GM19467 (cell line): Measurements from ENCODE around the gene HAVCR1.
"Not testable (repeated sequence)": the region's sequence is repeated elsewhere in the genome, so short reads cannot be mapped to it uniquely, and the experiment has no call there.

ENCODE experiments used
- ATAC-seq: cut with Tn5 transposase; IDR thresholded peaks from one replicate; pipeline ENCODE4 v1.9.1; 2021; ENCODE audit warnings: mild to moderate bottlenecking, moderate library complexity; ENCODE audit not compliant: unreplicated experiment

The HAVCR1 gene

GRCh38 chr5:157059093-157059539, at the start of gene HAVCR1:
Gene HAVCR1 (minus strand): TSS chr5:157059116. CDS start chr5:157057943, 1,173 bp downstream.
- peak; percentile 65 for ATAC-seq

DNA sequence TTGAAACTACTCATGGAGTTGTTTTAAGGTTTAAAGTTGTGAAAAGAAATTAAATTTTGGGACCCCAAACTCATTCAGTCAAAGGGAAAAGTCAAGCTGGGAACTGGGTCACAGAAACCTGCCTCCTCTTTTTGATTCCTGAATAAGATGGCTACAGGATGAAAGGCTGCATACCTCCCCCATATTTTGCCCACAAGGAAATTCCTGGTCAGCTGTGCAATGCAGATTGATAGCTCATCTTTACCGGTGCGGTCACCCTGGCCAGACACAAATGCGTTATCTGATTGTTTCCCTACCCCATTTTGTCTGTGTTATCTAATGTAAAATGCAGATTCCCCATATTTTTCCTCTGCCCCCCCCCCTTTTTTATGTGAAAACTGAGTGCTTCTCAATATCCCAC, 48.6 kb upstream of the HAVCR1 start:
- no peak for ATAC-seq

DNA sequence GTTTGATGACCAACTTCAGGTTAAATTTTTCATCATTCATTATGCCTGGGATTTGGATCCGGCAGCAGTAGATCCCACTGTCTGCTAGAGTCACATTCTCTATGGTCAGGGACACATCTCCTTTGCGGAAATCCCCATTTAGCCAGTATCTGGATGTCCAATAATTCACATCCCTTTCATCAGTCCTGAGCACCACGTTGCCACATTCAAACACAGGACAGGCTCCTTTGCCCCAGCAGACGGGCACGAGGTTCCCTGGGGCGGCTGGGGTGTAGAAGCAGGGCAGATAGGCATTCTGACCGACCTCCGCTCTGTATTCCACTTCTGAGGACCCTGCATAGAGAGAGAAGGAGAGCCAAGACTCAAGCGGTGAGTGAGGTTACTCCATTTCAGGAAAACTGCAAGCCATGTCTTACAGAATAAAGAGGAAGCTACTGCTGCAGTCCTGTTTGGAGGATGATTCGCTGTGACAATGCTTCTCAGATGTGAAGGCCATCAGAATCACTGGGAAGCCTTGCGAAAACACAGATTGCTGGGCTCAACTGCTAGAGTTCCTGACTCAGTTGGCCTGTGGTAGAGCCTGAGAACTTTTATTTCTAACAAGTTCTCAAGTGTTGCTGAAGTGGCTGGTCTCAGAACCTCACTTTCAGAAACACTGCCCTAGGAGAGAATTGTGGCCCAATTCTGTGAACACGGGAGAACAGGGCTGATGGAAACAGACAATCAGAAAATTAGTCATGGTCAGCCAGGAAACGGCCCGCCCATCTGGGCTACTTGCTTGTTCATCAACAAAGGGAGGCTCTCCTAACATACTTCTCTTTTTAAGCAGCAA, 47.9 kb upstream of the HAVCR1 start:
- no peak for ATAC-seq

DNA sequence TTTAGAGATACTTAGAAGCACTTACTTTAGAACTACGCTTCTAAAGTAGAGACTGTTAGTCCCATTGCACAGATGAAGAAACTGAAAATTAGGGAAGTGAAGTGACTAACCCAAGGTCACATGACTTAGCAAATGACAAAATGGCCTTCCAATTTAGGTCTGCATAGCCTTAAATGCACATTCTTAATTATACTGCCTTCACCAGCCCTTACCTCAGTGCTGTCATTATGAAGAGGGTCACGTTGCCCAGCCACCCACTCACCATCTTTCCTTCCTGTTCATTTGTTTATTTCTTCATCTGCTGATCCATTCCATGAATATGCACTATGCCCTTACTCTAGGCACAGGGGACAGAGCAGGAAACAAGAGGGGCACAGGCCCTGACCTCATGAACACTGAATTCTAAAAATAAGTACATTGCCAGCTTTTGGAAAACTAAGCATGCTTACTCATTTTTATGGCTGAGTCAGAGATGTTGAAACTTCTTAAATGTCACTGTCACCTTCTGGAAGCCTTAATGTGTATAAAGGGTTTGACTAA, 41.3 kb upstream of the HAVCR1 start:
- ATAC-seq: no peak

DNA sequence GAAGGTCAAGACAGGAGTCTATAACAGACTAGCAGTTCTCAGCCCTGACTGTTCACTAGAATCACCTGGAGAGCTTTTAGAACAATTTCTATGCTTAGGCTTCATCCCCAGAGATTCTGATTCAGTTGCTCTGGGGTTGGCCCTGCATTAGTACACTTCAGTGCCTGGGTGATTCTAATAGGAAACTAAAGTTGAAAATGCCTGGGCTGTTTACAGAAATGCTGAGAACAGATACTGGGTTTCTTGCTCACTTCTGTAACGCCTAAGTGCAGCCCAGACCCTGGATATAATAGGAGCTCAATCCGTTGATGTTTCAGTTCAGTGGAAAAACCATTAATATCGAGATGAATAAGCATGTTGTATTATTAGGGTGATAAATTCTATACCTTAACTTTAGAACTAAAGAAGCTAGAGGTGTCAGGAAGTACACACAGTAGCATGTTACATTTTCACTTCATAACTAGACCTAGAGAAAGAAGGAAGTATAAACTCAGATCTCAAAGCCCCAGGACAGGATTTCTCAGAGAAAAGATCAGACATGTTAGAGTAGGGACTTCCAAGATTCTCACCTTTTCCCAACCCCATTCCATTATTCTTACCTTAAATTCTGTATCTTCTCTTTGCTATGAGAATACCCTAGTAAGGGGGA, 29.6 kb upstream of the HAVCR1 start:
- ATAC-seq: peak; percentile 78

GRCh38 chr5:157086751-157087359, 27.9 kb upstream of the HAVCR1 start:
- ATAC-seq: no peak

- ATAC-seq: no peak
Observed at GRCh38 chr5:157085930-157086329, 27.0 kb upstream of the HAVCR1 start.

DNA sequence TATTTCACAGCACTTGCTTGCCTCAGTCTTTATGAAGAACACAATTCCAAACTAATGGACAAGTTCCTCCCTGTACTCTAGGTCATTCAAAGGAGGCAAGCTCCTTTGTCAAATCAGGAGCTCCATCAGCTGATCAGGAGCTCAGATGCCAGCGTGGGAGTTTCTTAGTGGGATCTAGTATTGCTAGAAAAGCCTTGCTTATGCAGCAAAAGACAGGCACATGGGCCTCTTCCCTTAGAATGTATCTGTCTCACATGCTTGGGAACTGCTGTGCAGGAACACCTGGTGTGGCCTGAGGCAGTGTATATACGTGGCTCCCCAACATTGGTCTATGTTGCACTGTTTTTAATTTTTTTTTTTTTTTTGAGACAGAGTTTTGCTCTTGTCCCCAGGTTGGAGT, 21.4 kb upstream of the HAVCR1 start:
- no peak for ATAC-seq

GRCh38 chr5:157076558-157076957, 17.6 kb upstream of the HAVCR1 start:
- no peak for ATAC-seq

DNA sequence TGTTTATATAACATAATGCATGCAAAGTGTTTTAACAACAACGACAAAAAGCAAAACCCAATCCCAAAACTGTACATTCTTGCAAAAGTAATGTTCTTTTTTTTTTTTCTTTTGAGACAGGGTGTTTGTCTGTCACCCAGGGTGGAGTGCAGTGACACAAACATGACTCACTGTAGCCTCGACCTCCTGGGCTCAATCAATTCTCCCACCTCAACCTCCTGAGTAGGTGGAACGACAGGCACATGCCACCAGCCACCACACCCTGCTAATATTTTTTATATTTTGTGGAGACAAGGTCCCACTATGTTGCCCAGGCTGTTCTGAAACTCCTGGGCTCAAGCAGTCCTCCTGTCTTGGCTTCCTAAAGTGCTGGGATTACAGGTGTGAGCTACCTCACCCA, 13.6 kb upstream of the HAVCR1 start:
- no peak for ATAC-seq

- no peak for ATAC-seq
Observed at GRCh38 chr5:157069949-157070348, 11.0 kb upstream of the HAVCR1 start.

DNA sequence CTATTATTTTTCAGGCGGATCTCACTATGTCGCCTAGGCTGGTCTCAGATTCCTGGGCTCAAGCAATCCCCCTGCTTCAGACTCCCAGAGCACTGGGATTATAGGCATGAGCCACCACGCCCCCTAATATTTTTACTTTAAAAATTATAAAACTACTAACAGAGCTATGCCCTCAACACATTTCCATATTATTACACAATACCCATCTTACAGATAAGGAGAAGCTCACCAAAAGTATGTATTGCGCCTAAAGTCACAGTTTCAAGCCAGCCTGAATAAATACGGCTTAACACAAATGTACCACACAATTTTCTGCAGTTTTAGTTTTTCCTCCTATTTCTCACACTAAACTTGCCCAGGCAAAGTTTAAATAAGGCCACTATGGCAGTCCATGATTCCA, 9.9 kb upstream of the HAVCR1 start:
- ATAC-seq: no peak

DNA sequence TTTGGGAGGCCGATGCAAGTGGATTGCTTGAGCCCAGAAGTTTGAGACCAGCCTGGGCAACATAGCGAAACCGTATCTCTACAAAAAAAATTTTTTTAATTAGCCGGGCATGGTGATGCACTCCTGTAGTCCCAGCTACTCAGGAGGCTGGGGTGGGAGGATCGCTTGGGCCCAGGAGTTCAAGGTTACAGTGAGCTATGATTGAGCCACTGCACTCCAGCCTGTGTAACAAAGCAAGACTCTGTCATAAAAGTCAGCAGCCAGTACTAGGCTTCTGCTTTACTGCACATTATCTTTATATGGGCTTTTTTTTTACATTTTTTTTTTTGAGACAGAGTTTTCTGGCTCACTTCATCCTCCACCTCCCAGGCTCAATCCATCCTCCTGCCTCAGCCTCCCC, 9.4 kb upstream of the HAVCR1 start:
- no peak for ATAC-seq

DNA sequence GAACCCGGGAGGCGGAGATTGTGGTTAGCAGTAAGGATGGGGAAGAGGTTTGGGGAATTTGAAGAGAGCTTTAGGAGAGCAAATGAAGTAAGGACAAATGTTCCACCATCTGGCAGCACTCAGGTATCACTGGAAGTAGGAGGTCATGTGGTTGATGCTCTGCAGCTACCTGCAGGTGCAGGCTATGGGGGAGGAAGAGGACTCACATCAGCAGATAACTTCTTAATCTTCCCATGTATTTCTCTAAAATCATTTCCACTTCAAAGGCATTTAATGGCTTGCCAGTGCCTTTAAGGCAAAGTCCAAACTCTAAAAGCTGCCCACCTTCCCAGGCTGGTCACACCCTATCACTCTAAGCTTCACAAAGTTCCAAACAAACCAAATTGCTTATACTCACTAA, 8.1 kb upstream of the HAVCR1 start:
- no peak for ATAC-seq

DNA sequence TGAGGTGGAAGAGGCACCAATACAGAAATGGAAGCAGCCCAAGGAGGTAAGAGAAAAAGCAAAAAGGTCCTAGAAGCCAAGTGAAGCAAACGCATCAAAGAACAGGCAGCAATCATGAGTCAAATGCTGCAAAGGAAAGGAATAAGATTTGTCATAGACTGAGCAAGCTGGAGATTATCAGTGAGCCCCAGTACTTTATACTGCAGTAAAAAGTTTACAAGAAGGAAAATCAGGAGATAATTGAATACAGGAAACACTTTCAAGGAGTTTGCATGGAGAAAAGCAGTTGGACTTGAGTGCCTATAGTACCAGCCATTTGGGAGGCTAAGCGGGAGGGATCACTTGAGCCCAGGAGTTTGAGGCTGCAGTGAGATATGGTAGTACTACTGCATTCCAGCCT, 7.2 kb upstream of the HAVCR1 start:
- no peak for ATAC-seq

DNA sequence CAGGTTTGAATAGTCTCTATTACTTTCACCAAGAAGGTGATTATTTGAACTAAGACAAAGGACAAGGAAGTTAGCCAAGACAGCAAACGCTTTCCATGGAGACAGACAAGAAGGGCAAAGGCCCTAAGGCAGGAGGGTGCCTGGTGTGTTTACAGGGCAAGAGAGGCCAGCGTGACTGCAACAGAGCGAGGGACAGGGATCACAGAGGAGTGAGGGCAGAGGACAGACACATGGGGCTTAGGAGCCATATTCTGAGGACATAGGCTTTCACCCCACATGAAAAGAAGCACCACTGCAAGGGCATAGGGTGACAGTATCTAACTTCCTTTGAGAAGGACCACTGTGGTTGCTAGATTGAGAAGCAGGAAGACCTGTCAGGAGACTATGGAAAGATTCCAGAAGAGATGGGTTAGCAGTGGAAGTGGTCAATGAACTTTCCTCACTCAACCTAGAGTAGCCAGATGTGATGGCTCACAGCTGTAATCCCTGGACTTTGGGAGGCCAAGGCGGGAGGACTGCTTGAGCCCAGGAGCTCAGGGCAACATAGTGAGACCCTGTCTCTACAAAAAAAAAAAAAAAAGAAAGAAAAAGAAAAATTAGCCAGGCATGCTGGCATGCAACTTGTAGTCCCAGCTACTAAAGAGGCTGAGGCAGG, 5.0 kb upstream of the HAVCR1 start:
- no peak for ATAC-seq

DNA sequence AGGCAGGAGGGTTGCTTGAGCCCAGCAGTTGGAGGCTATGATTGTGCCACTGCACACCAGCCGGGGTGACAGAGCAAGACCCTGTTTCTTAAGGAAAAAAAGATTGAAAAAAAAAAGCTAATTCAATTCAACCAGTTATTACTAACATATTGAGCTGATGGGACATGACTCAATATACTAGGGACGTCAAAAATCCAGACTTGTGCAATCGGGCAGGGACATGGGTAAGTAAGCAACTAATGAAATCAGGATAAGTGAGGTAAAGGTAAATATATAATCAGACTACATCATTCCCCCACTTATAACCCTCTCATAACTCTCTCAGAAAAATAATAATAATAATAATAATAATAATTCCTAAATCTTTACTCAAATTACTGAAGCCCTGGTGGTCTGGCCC, 975 bp upstream of the HAVCR1 start:
- no peak for ATAC-seq

GRCh38 chr5:157057459-157058370, 1.2 kb downstream of the HAVCR1 start:
- ATAC-seq: no peak

DNA sequence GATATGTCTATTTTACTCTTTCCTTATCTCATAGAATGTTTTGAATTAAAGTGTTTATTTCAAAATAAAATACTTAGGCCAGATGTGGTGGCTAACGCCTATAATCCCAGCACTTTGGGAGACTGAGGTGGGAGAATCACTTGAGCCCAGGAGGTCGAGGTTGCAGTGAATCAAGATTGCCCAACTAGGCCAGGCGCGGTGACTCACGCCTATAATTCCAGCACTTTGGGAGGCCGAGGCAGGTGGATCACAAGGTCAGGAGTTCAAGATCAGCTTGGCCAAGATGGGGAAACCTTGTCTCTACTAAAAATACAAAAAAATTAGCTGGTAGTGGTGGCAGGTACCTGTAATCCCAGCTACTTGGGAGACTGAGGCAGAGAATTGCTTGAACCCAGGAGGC, 2.1 kb downstream of the HAVCR1 start:
- not testable (repeated sequence) for ATAC-seq

GRCh38 chr5:157051604-157052245, 7.2 kb downstream of the HAVCR1 start:
- no peak for ATAC-seq
